Colonic mucosa (tissue), 4 donors: ENCODE results near the gene TRABD2B. TPM values are rescaled to one million over a fixed set of nuclear protein-coding genes. Genes with fewer than 3 reads are reported as not detected.

Source experiments
- DNase-seq: peaks from one replicate; pipeline ENCODE4 v3.0.0-alpha.2; 2020
- H3K27ac ChIP-seq: fragments of 200-600 bp; one replicate; pipeline ENCODE4 v1.8.0; 2021
- H3K27me3 ChIP-seq: fragments of 200-600 bp; one replicate; pipeline ENCODE4 v1.8.0; 2021
- H3K36me3 ChIP-seq: fragments of 200-600 bp; one replicate; pipeline ENCODE4 v1.8.0; 2021
- H3K4me1 ChIP-seq: fragments of 200-600 bp; one replicate; pipeline ENCODE4 v1.8.0; 2021; ENCODE audit warnings: mild to moderate bottlenecking
- H3K4me3 ChIP-seq: fragments of 200-600 bp; one replicate; pipeline ENCODE4 v1.8.0; 2021
- H3K9ac ChIP-seq, 2 donors: one replicate each; pipeline ENCODE4 v1.7.0; 2013; ENCODE audit warnings: control low read depth in 2 of 2, low read depth in 2 of 2, low read length in 2 of 2
- H3K9me3 ChIP-seq: fragments of 200-600 bp; one replicate; pipeline ENCODE4 v1.8.0; 2021
- CTCF ChIP-seq: fragments of 200-600 bp; IDR thresholded peaks from one replicate; pipeline ENCODE4 v1.8.0; 2022; ENCODE audit warnings: antibody characterized with exemption, mild to moderate bottlenecking
- intact Hi-C: fragments of 100-400 bp; cut with DNase I; formaldehyde crosslinking; loops from one replicate; pipeline ENCODE4 v1.14.1; 2022
- total RNA-seq, 2 donors: library from RNA; stranded (reverse); fragmentation: NEBNext Ultra II Directional in 1 of 2; extraction: Animal tissue kit (Norgen Biotek cat#: 25700) in 1 of 2; gene quantifications; one replicate each; pipeline ENCODE4 v1.2.1, GENCODE V29; 2021
- donor health status: healthy.
- donor health status: DM: no; HTN: no; CAD: no.
- donor health status: DM: no; HTN: no; CAD: no.

TRABD2B gene
- total RNA-seq, 2 donors from 2014 or later = 0.42 to 0.77 TPM

GRCh38 chr1:47853059-47853458 is 144.1 kb downstream of the TRABD2B start:
- DNase-seq = no peak

GRCh38 chr1:47852006-47852718 is 145.0 kb downstream of the TRABD2B start:
- H3K9ac ChIP-seq = no peak overlapping the region
- H3K27me3 ChIP-seq = no peaks in the 10 kb centered on the region
- no peak for DNase-seq

More at GRCh38 chr1:47853059-47853458, 144.1 kb downstream of the TRABD2B start:
- Histone ChIP-seq H3K4me1 (no peaks in the 10 kb centered on the region), H3K9ac (no peak overlapping the region), H3K36me3 (no peaks in the 10 kb centered on the region), H3K27me3 (no peaks in the 10 kb centered on the region), H3K4me3 (no peak overlapping the region), H3K27ac (no peak overlapping the region), H3K9me3 (no peaks in the 10 kb centered on the region)
- TF ChIP-seq CTCF = no peak
- intact Hi-C loops = no loop called here

GRCh38 chr1:47850451-47850850 is 146.7 kb downstream of the TRABD2B start:
- no peaks in the 10 kb centered on the region for H3K36me3 ChIP-seq
- TF ChIP-seq CTCF = no peak
- no peak overlapping the region for H3K9ac ChIP-seq
- H3K27me3 ChIP-seq = no peaks in the 10 kb centered on the region
- intact Hi-C loops = no loop called here
- H3K9me3 ChIP-seq = no peaks in the 10 kb centered on the region
- no peaks in the 10 kb centered on the region for H3K4me1 ChIP-seq
- H3K4me3 ChIP-seq = no peak overlapping the region
- no peak overlapping the region for H3K27ac ChIP-seq
- DNase-seq = no peak

More at GRCh38 chr1:47852006-47852718, 145.0 kb downstream of the TRABD2B start:
- Histone ChIP-seq H3K36me3 (no peaks in the 10 kb centered on the region), H3K27ac (no peak overlapping the region), H3K4me3 (no peak overlapping the region), H3K9me3 (no peaks in the 10 kb centered on the region), H3K4me1 (no peaks in the 10 kb centered on the region)
- intact Hi-C loops = no loop called here
- TF ChIP-seq CTCF = no peak

GRCh38 chr1:47849591-47850261 is 147.5 kb downstream of the TRABD2B start:
- Histone ChIP-seq H3K27me3 (no peaks in the 10 kb centered on the region), H3K9ac (no peak overlapping the region), H3K4me3 (no peak overlapping the region), H3K36me3 (no peaks in the 10 kb centered on the region), H3K27ac (no peak overlapping the region), H3K9me3 (no peaks in the 10 kb centered on the region), H3K4me1 (no peaks in the 10 kb centered on the region)
- DNase-seq = no peak
- TF ChIP-seq CTCF = no peak
- intact Hi-C loops = no loop called here

- H3K4me3 ChIP-seq = no peak overlapping the region
- no peak overlapping the region for H3K9ac ChIP-seq
- no peak overlapping the region for H3K27ac ChIP-seq
- H3K36me3 ChIP-seq = no peaks in the 10 kb centered on the region
- no peak for TF ChIP-seq CTCF
- H3K9me3 ChIP-seq = no peaks in the 10 kb centered on the region
- peak; percentile 48 for DNase-seq
- no peaks in the 10 kb centered on the region for H3K27me3 ChIP-seq
- no peaks in the 10 kb centered on the region for H3K4me1 ChIP-seq
- intact Hi-C loops = no loop called here
Observed at GRCh38 chr1:47849005-47849521, 148.1 kb downstream of the TRABD2B start.
